ENCODE results near the gene MYL7. TPM values are rescaled to one million over a fixed set of nuclear protein-coding genes. Genes with fewer than 3 reads are reported as not detected.

MYL7 gene
- total and polyA plus RNA-seq, 2 of the 13 experiments (the other 11 are each of a cell fraction or from before 2014, with no cell fraction given) = 1.8 TPM; not detected in 1

- TF ChIP-seq ARID5B (CRISPR knock-in tag; IDR thresholded peaks at IDR 0.05) (peak; percentile 55; the same call in 1 of the 2 replicates), NONO (IDR thresholded peaks at IDR 0.05) (no peak), NONO (CRISPR knock-in tag; conservative IDR thresholded peaks at IDR 0.05) (peak; percentile 75), ZNF329 (CRISPR knock-in tag; IDR thresholded peaks at IDR 0.05; ENCODE audit: low read depth) (0 out of 2 replicates have a peak, but pooled peaks have one; percentile 76), POLR2AphosphoS5 (IDR thresholded peaks at IDR 0.05; ENCODE audit: low read depth, low read length) (peak; percentile 61; the same call in 1 of the 2 replicates), ZNF589 (CRISPR knock-in tag; conservative IDR thresholded peaks at IDR 0.05) (0 out of 2 replicates have a peak, but pooled peaks have one; percentile 22)
These were observed 17.7 kb downstream of the MYL7 start, which contains the start of gene POLD2 (continued) for GRCh38 chr7:44123190-44124003.

- in situ Hi-C loops (cut with HindIII; ENCODE audit: extremely low pct_ligation_motif_present, low pct_unique_long_range_greater_than_20kb) = loop anchor here (5.0 kb wide), 1 partner anchor 75 kb away; no protein-coding TSS in a partner anchor
- ATAC-seq (no peak), FAIRE-seq (no peak)
These were observed 18.6 kb downstream of the MYL7 start for GRCh38 chr7:44122529-44122928.

More at GRCh38 chr7:44122529-44122928, 18.6 kb downstream of the MYL7 start:
- TF ChIP-seq SATB2 (CRISPR knock-in tag; IDR thresholded peaks at IDR 0.05) (0 out of 2 replicates have a peak, but pooled peaks have one; percentile 3), SRSF9 (IDR thresholded peaks at IDR 0.05; ENCODE audit: borderline replicate concordance, insufficient read depth, low read depth, low read length, poor library complexity, severe bottlenecking) (no peak)
- Histone ChIP-seq H3K4me2 (ENCODE audit: low read depth, low read length) (peak overlapping the region; percentile 95), H3K4me1 (ENCODE audit: insufficient read depth, low read length) (peaks cover 24% of the 10 kb centered on the region), H3K36me3 (replicated peaks in 1 of 2; ENCODE audit: control insufficient read depth in 1 of 2, insufficient read depth in 2 of 2, low read length in 2 of 2) (peaks cover 15 to 37% of the 10 kb centered on the region in 2 experiments), H3K27ac (ENCODE audit: extremely low read length, insufficient read depth, low read length) (peak overlapping the region; percentile 53), H3K4me3 (replicated peaks in 1 of 3; ENCODE audit: insufficient read depth in 1 of 3, low read depth in 2 of 3, low read length in 3 of 3) (peak overlapping the region; percentile 78 to 86 (median 83)), H3K9me3 (ENCODE audit: low read length) (no peaks in the 10 kb centered on the region), H3K9ac (ENCODE audit: insufficient read depth, low read depth, low read length) (peak overlapping the region; percentile 76), H2AFZ (ENCODE audit: low read length) (no peak overlapping the region), H3K79me2 (ENCODE audit: insufficient read depth, low read length) (peaks cover 14% of the 10 kb centered on the region), H3K27me3 (ENCODE audit: control insufficient read depth in 1 of 2, insufficient read depth in 2 of 2, low read length in 2 of 2) (no peaks in the 10 kb centered on the region; a peak in 1 of 5 replicates), H4K20me1 (ENCODE audit: insufficient read depth, low read length) (no peaks in the 10 kb centered on the region)
- ChIA-PET POLR2A (interaction anchor here (1.2 to 1.5 kb wide), 3 partner anchors 9 to 451 kb away, joined by 3 to 4 read pairs (median 4); partner anchors contain the start of gene DDX56), CTCF (ENCODE audit: low intra/inter-chr PET ratio, low total read pairs) (no interaction called here)
- 44% methylated on average over 1 of the region's 1 CpG for WGBS (ENCODE audit: low lambda C conversion rate)
- intact Hi-C loops (cut with micrococcal nuclease; ENCODE audit: unreplicated experiment) = loop anchor here (2.0 kb wide), 1 partner anchor 40 kb away; the partner anchor contains the start of gene POLM
- no peak for DNase-seq (ENCODE audit: low spot score)
- no TSS peak for BruUV-seq (replicated peaks)
